ENCODE data around the gene ZNF672.

ZNF672 gene

GRCh38 chr1:248831842-248832241 lies 6.2 kb upstream of the ZNF672 start:
- DNase-seq (ENCODE audit: low spot score) (no peak), FAIRE-seq (no peak)

- no peak for FAIRE-seq
- DNase-seq (ENCODE audit: low spot score) = no peak
Observed at GRCh38 chr1:248834343-248834940, 3.6 kb upstream of the ZNF672 start.

DNA sequence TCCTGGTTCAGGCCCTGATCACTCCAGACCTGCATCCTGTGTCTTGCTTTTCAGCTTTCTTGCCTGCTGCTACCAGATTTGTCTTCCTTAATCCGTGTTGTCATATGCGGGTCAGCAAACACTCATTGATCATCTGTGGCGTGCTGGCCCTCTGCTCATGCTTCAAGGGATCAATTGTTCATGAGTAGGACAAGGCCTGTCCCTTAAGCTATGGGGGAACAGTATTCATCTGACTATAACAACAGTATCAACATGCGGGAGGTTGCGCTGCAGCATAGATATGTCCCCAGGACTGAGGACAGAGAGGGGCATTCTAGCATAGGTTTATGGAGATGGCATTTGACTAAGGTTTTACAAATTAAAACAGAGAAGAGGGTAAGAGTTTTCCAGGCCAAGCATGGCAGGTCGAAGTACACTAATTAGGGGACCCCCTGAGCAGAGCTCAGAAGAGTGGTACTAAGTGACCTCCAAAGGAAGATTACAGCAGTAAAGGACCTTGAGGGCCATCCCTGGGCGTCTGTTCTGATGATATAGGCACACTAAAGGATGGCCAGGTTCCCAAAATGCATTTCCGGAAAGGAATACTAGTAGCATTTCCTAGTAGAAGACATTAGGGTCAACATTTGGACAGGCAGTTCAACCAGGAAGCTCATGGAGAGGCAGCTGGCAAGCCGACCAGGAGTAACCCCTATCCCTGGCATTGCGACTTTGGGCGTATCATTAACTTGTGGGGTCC lies 811 bp upstream of the ZNF672 start:
- FAIRE-seq (no peak), DNase-seq (ENCODE audit: low spot score) (no peak)

GRCh38 chr1:248838357-248839167 lies 538 bp downstream of the ZNF672 start:
- no peak for FAIRE-seq

GRCh38 chr1:248839168-248839555 lies 1.1 kb downstream of the ZNF672 start:
- FAIRE-seq (no peak), DNase-seq (ENCODE audit: low spot score) (no peak)

More at GRCh38 chr1:248838357-248839167, 538 bp downstream of the ZNF672 start:
- DNase-seq (ENCODE audit: low spot score) = peak; percentile 77

GRCh38 chr1:248840946-248841345 lies 2.9 kb downstream of the ZNF672 start:
- DNase-seq (ENCODE audit: low spot score) (no peak), FAIRE-seq (no peak)

GRCh38 chr1:248841702-248842395 lies 3.8 kb downstream of the ZNF672 start:
- DNase-seq (ENCODE audit: low spot score) (no peak), FAIRE-seq (no peak)

DNA sequence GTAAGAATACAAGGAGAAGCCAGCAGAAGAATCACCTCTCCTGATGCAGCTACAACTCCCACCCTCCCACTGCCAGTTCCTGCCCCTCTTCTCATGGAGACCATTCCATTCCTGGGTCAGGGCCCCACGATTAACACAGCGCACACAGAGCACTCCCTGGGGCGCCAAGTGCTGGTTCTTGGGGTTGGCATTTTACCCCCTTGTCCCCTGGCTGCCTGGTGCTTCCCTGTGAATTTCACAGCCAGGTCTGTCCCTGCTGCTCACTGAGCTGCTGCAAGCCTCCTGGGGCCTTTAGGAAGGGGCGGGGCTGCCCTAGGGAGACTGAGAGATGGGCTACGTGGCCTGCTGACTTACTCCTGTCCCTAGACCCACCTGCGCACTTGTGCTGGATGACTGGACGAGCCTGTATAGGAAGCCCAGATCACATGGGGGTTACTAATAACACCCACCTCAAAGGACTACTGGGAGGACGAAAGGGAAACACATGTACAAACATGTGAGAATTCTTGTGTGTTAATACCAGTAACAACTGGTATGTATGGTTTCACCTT lies 4.8 kb downstream of the ZNF672 start:
- FAIRE-seq = no peak
- DNase-seq (ENCODE audit: low spot score) = no peak

DNA sequence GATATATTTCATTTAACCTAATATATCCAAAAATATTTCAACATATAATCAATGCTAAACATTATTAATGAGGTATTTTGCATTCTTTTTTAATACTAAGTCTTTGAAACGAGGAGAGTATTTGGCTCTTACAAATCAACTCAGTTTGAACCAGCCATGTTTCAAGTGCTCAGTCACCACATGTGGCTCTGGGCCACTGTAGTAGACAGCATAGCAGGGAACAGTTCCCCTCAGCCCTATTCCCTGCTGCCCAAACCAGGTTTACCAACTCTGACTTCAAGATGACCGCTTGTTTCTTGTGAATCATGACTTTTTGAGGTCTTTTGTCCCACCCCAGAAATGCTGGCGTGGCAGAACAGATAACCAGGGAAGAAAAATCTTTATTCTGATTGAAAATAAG lies 5.7 kb downstream of the ZNF672 start:
- no peak for DNase-seq (ENCODE audit: low spot score)
- no peak for FAIRE-seq

- DNase-seq (ENCODE audit: low spot score) = no peak
- FAIRE-seq = no peak
Observed at GRCh38 chr1:248844526-248844925, 6.5 kb downstream of the ZNF672 start.

DNA sequence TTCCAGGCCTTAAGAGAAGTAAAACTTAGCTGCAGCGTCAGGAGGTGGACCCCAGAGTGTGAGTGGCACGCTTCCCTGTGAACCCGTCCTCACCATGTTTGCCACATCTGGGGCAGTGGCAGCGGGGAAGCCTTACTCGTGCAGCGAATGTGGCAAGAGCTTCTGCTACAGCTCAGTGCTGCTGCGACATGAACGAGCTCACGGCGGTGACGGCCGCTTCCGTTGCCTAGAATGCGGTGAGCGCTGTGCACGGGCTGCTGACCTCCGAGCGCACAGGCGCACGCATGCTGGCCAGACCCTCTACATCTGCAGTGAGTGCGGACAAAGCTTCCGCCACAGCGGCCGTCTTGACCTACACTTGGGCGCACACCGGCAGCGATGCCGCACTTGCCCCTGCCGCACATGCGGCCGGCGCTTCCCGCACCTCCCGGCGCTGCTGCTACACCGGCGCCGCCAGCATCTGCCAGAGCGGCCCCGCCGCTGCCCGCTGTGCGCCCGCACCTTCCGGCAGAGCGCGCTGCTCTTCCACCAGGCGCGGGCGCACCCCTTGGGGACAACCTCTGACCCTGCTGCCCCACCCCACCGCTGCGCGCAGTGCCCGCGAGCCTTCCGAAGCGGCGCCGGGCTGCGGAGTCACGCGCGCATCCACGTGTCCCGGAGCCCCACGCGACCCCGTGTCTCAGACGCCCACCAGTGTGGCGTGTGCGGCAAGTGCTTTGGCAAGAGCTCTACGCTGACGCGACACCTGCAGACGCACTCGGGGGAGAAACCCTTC lies 9.3 kb downstream of the ZNF672 start:
- DNase-seq (ENCODE audit: low spot score) = no peak
- FAIRE-seq = no peak

GRCh38 chr1:248847956-248848561 lies 10.0 kb downstream of the ZNF672 start:
- DNase-seq (ENCODE audit: low spot score) (no peak), FAIRE-seq (no peak)

- FAIRE-seq = no peak
- DNase-seq (ENCODE audit: low spot score) = no peak
Observed at GRCh38 chr1:248848602-248849001, 10.6 kb downstream of the ZNF672 start.

DNA sequence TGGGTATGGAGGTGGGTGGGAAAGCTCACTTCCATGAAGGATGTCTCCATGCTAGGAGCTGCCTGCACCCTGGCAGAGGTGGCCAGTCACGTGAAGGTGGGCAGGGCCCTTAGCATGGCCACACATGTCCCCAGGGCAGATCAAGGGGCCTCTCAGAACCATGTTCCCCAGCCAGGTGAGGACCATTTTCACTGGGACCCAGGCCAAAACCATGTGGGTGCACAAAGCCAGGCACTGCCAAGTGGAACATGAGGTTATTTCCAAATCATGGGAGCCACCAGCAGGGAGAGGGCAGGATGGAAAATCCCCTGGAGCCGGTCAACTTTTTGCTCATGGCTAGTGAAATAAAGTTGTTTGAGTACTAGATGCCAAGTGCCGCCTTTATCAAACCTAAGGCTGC lies 11.1 kb downstream of the ZNF672 start:
- FAIRE-seq = no peak

DNA sequence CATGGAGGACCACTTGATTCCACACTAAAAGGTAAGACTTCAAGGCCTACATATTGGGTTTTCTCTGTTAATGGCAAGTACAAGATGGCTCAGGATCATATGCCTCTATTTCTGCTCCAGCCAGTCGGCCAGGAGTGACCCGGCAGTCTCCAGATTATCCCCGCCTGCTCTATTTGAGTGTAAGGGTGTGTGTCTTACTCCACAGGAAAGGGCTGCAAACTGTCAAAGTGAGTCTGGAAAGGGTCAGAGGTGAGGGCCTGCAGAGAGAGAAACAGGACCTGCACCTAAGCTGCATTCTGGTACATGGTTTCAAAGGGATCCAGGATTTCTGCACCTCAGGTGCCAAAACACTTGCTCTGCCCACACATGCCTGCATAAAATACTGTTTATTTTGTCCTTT lies 11.6 kb downstream of the ZNF672 start:
- DNase-seq (ENCODE audit: low spot score) (no peak), FAIRE-seq (no peak)

More for the DNA sequence above, 11.1 kb downstream of the ZNF672 start:
- DNase-seq (ENCODE audit: low spot score) = no peak

DNA sequence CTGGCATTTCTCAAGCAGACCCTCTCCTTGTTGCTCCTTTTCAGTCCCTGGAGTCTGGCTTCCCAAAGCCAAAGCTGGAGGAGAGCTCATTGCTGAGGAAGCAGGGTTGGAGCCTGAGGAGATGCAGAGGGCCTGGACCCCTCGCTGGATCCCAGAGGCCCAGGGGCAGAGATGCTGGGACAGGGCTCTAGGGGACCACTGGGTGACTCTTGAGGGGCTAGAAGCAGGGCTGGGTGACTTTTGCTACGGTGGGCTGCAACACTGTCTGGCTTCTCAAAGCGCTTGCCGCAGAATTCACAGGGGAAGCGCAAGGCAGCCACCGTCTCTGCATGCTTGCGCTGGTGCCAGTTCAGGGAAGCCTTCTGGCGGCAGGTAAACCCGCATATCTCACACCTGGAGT lies 12.1 kb downstream of the ZNF672 start:
- DNase-seq (ENCODE audit: low spot score) = no peak
- no peak for FAIRE-seq

DNA sequence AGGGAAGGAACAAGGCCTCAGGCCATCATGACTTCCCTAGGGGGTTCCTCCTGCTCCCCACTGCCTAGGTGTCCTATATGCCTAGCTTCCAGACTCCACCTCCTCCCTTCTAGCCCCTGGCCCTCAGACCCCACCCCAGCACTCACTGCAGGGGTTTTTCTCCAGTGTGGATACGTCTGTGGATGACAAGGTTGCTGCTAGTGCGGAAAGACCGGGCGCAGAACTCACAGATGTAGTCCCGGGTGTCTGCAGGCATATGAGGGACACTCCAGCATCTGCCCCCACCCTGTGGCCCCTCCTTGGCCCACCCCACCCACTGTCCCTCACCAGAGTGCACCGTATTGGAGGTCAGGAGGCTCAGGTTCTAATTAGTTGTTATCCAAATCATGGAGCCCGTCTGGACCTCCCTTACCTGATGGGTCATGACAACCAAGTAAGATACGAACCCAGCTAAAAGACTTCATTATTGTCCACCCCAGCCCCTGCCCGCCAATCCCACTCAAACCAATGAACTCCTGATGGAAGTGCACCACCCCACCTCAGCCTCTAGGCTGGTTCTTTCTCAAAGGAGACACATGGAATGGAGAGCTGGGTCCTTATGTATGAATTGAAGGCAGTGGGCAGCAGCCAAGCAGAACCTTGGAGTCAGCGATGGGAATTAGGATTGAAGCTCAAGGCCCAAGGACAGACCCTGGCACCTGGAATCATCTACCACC lies 12.7 kb downstream of the ZNF672 start:
- no peak for FAIRE-seq

GRCh38 chr1:248851390-248851789 lies 13.4 kb downstream of the ZNF672 start:
- no peak for DNase-seq (ENCODE audit: low spot score)

More for the DNA sequence above, 12.7 kb downstream of the ZNF672 start:
- no peak for DNase-seq (ENCODE audit: low spot score)

More at GRCh38 chr1:248851390-248851789, 13.4 kb downstream of the ZNF672 start:
- FAIRE-seq = no peak
